ENCODE measurements around the gene FBXO38. TPM values are rescaled to one million over a fixed set of nuclear protein-coding genes. Genes with fewer than 3 reads are reported as not detected.

The FBXO38 gene
- polyA plus RNA-seq, 3 donors = 6.8 to 22.1 (median 14.8) TPM

DNA sequence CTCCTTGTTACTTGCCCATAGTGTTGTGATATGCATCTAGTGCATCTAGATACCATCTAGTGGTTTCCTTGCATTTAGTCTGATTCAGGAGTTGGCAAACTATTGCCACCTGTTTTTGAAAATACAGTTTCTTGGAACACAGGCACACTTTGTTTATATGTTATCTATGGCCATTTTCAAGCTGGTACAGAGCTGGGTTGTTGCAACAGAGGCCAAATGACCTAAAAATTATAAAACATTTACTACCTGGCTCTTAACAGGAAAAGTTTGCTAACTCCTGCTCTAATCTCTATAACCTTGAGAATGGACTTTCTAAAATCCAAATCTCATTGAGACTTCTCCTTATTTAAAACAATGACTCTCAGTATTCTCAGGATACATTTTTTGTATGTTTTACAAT is 19.4 kb upstream of the FBXO38 start:
- H3K4me3 ChIP-seq (replicated peaks in 1 of 3; ENCODE audit: low read depth in 2 of 3, low read length in 3 of 3) = no peak overlapping the region
- no peaks in the 10 kb centered on the region for H3K36me3 Mint-ChIP-seq
- no peaks in the 10 kb centered on the region for H3K4me1 Mint-ChIP-seq
- no peaks in the 10 kb centered on the region for H3K27me3 ChIP-seq (ENCODE audit: control insufficient read depth in 2 of 2, insufficient read depth in 2 of 2, low read length in 2 of 2)
- H3K27me3 Mint-ChIP-seq (ENCODE audit: low read depth in 3 of 3) = peaks cover 0 to 1% (median 0%) of the 10 kb centered on the region in 3 donors
- H3K79me2 ChIP-seq (ENCODE audit: insufficient read depth, low read length) = no peaks in the 10 kb centered on the region
- TF ChIP-seq, protein P1, sequence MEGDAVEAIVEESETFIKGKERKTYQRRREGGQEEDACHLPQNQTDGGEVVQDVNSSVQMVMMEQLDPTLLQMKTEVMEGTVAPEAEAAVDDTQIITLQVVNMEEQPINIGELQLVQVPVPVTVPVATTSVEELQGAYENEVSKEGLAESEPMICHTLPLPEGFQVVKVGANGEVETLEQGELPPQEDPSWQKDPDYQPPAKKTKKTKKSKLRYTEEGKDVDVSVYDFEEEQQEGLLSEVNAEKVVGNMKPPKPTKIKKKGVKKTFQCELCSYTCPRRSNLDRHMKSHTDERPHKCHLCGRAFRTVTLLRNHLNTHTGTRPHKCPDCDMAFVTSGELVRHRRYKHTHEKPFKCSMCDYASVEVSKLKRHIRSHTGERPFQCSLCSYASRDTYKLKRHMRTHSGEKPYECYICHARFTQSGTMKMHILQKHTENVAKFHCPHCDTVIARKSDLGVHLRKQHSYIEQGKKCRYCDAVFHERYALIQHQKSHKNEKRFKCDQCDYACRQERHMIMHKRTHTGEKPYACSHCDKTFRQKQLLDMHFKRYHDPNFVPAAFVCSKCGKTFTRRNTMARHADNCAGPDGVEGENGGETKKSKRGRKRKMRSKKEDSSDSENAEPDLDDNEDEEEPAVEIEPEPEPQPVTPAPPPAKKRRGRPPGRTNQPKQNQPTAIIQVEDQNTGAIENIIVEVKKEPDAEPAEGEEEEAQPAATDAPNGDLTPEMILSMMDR (IDR thresholded peaks at IDR 0.05) = no peak
- H4K20me1 ChIP-seq (ENCODE audit: insufficient read depth, low read length) = no peaks in the 10 kb centered on the region
- peaks cover 0 to 7% (median 1%) of the 10 kb centered on the region in 7 donors for H3K9me3 Mint-ChIP-seq
- H2AFZ ChIP-seq (ENCODE audit: insufficient read depth, low read depth, low read length, poor library complexity, severe bottlenecking) = no peak overlapping the region
- H3K27ac ChIP-seq (ENCODE audit: low read depth in 1 of 2, low read length in 2 of 2) = no peak overlapping the region
- H3K36me3 ChIP-seq (replicated peaks in 1 of 2; ENCODE audit: control insufficient read depth in 1 of 2, insufficient read depth in 2 of 2, low read length in 2 of 2) = no peaks in the 10 kb centered on the region
- no peak overlapping the region for H3K4me2 ChIP-seq (replicated peaks; ENCODE audit: extremely low read depth, low read length, poor library complexity, severe bottlenecking)
- peaks cover 0 to 6% of the 10 kb centered on the region in 2 donors for H3K9me3 ChIP-seq (replicated peaks in 1 of 2; ENCODE audit: control insufficient read depth in 1 of 2, insufficient read depth in 1 of 2, low read length in 2 of 2)
- H3K27ac Mint-ChIP-seq = no peak overlapping the region
- H3K4me1 ChIP-seq (ENCODE audit: control insufficient read depth in 1 of 2, insufficient read depth in 2 of 2, low read length in 2 of 2) = no peaks in the 10 kb centered on the region
- intact Hi-C loops (cut with micrococcal nuclease) = no loop called here
- no peak overlapping the region for H3K9ac ChIP-seq (ENCODE audit: insufficient read depth, low read length, poor library complexity, severe bottlenecking)
- DNase-seq = no peak
- no peak overlapping the region for H3K4me3 Mint-ChIP-seq

DNA sequence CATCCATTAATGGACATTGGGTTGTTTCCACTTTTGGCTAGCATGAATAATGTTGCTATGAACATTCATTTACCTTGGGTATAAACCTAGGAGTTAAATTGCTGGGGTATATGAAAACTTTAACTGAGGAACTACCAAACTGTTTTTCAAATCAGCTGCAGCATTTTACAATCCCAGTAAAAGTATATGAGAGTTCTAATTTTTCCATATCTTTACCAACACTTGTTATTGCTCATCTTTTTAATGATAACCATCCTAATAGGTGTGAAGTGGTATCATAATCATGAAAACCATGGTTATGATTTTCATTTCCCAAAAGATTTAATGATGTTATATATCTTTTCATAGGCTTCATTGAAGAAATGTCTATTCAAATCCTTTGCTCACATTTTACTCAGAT is 15.5 kb upstream of the FBXO38 start:
- no peaks in the 10 kb centered on the region for H3K36me3 Mint-ChIP-seq
- peaks cover 0 to 1% (median 0%) of the 10 kb centered on the region in 3 donors for H3K27me3 Mint-ChIP-seq (ENCODE audit: low read depth in 3 of 3)
- intact Hi-C loops (cut with micrococcal nuclease) = no loop called here

More for the DNA sequence above, 15.5 kb upstream of the FBXO38 start:
- Histone ChIP-seq H4K20me1 (ENCODE audit: insufficient read depth, low read length) (no peaks in the 10 kb centered on the region), H3K36me3 (replicated peaks in 1 of 2; ENCODE audit: control insufficient read depth in 1 of 2, insufficient read depth in 2 of 2, low read length in 2 of 2) (no peaks in the 10 kb centered on the region), H3K79me2 (ENCODE audit: insufficient read depth, low read length) (no peaks in the 10 kb centered on the region), H3K4me2 (replicated peaks; ENCODE audit: extremely low read depth, low read length, poor library complexity, severe bottlenecking) (no peak overlapping the region), H3K9me3 (replicated peaks in 1 of 2; ENCODE audit: control insufficient read depth in 1 of 2, insufficient read depth in 1 of 2, low read length in 2 of 2) (peaks cover 0 to 6% of the 10 kb centered on the region in 2 donors), H3K9ac (ENCODE audit: insufficient read depth, low read length, poor library complexity, severe bottlenecking) (no peak overlapping the region), H3K27me3 (ENCODE audit: control insufficient read depth in 2 of 2, insufficient read depth in 2 of 2, low read length in 2 of 2) (no peaks in the 10 kb centered on the region), H2AFZ (ENCODE audit: insufficient read depth, low read depth, low read length, poor library complexity, severe bottlenecking) (no peak overlapping the region), H3K27ac (ENCODE audit: low read depth in 1 of 2, low read length in 2 of 2) (no peak overlapping the region), H3K4me3 (replicated peaks in 1 of 3; ENCODE audit: low read depth in 2 of 3, low read length in 3 of 3) (no peak overlapping the region), H3K4me1 (ENCODE audit: control insufficient read depth in 1 of 2, insufficient read depth in 2 of 2, low read length in 2 of 2) (peaks cover 4 to 7% of the 10 kb centered on the region in 2 donors)
- no peak for DNase-seq
- peaks cover 0 to 4% (median 3%) of the 10 kb centered on the region in 7 donors for H3K9me3 Mint-ChIP-seq
- peaks cover 8% of the 10 kb centered on the region for H3K4me1 Mint-ChIP-seq
- no peak overlapping the region for H3K27ac Mint-ChIP-seq
- no peak overlapping the region for H3K4me3 Mint-ChIP-seq
- TF ChIP-seq, protein P1 (IDR thresholded peaks at IDR 0.05) = no peak

Data from CD14-positive monocyte (primary cell).